Activated CD8-positive, alpha-beta memory T cell treated with anti-CD3 and anti-CD28 coated beads, Interleukin-2, amount 50 U/mL, for 1 hour (primary cell): ENCODE results near the gene ALKBH4.
"Not testable (repeated sequence)": the region's sequence is repeated elsewhere in the genome, so short reads cannot be mapped to it uniquely, and the experiment has no call there.

Source experiments
- DNase-seq: peaks from one replicate; pipeline ENCODE4 v3.0.0-alpha.2; 2020; ENCODE audit errors: extremely low read depth

ALKBH4 gene

DNA sequence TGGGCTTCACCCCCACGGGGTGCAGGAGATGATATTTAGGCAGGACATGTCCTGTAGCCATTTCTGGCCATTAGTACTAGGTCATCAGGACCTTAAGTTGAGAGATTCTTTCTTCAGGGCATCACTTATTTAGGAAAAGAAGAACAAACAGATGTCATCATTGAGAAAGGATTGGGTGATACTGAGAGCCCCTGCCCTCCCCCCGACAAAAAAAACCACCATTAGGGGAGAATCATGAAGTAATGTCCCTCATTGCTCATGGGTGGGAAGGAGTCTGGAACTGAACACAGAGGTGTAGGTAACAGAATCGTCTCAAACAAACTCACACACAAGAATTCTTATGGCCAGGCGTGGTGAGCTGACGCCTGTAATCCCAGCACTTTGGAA lies 37.7 kb downstream of the ALKBH4 start:
- no peak for DNase-seq

DNA sequence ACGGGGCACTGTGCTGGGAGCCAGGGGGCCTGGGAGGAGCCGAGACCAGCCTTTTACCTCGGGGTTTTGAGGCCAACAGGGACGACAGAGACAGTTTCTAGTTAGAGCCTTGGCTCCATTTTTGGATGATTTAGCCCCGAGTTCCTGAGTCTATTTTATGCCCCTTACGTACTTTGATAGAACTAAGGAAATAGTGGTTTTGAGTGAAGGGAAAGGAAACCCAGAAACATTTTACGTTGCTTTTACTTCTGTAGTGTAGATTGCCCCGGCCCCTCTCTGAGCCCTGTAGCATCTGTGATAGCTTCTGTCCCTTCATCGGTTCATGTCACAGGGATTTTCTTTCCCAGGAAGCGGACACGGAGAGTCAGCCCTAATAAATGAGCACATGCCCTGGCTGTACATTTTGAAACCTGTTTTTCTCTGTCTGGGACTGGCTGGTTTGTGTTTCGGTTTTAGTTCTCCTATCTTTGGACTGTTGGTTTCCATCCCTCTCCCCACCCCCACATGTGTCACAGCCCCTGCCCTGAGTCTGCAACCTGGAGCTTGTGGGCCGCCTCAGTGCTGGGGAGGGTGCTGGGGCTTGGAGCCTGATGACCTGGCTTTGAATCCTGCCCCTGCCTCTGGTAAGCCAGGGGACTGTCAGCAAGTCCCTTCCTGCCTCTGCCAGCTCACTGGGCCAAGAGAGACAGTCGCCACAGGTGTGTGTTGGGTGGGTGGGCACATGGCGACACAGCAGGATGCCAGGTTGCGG lies 38.2 kb downstream of the ALKBH4 start:
- DNase-seq, result no peak

DNA sequence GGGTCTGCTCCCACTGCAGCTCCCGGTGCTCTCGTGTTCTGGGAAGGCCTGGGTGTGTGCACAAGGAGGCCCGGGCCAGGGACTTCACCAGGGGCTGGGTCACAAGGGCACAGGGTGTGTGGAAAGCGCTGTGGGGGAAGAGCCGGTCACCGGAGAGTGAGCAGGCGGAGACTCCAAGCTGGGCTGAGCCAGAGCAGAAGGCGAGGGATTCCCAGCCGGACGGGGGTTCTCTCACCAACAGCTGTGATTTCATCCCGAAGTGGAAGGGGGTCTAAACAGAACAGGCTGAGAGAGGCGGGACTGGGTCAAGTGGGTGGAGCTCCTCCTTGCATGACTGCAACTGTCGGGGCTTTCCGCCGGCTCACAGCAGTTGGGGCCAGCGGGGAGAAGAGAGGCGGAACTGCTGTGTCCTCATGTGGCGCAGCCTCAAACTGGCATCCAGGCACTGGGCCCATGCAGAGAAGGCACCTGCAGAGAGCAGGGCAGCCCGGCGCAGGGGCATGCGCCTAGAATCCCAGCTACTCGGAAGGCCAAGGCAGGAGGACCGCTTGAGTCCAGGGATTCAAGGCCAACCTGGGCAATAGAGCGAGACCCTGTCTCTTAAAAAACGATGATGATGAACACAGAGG lies 38.9 kb downstream of the ALKBH4 start:
- DNase-seq, result peak; percentile 69

DNA sequence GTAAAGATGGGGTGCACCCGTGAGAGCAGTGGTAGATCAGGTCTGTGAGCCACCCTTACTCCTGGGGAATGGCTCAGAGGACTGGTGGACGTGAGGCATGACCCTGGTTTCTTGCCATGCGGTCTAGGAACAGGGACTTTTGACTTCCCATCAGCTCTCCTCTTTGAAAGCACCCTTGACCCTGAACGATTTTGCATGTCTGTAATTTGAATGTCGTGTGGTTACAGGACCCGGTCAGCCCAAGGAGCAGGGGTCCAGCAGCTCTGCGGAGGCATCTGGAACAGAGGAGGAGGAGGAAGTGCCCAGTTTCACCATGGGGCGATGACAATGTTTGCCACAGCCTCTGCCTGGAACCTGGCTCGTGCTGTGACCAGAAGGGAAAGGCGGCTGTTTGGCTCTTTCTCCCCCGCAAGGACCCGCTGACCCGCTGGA lies 39.9 kb downstream of the ALKBH4 start:
- DNase-seq, result no peak

DNA sequence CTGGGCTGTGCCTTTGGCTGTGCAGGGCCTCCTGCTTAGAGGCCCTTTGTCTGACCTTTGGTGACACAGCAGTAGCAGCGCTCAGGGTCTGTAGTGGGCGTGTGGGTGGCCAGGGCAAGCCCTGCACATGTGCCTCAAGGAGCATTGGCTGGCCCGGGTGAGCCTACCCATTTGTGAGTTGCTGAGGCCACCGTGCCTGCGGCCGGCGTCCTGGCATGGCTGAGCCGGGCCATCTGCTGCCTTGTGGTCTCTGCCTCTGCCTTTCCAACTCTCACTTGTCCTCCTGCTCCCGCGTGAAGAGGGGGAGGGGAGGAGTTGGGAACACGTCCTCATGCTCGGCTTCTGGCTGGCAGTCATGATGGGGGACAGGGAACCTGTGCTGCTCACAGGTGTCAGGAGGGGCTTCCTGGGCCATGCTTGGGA lies 40.5 kb downstream of the ALKBH4 start:
- no peak for DNase-seq

DNA sequence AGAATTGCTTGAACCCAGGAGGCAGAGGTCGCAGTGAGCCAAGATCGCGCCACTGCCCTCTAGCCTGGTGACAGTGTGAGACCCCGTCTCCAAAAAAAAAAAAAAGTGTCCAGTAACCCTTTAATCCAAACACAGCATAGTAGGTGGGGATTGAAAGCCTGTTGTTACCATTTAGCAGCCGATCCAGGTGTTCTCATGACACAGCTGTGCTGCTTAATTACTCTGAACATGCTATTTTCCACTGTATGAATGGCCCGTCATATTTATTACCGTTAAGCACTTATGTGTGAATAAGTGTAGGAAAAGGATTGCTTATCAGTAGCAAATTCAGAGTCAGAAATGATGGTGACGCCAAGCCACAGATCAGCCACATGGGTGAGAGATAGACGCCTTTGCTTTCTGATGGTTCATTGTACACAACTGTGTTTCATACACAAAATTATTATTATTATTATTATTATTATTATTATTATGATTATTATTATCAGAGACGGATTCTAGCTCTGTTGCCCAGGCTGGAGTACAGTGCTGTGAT lies 42.9 kb downstream of the ALKBH4 start:
- DNase-seq, result no peak

DNA sequence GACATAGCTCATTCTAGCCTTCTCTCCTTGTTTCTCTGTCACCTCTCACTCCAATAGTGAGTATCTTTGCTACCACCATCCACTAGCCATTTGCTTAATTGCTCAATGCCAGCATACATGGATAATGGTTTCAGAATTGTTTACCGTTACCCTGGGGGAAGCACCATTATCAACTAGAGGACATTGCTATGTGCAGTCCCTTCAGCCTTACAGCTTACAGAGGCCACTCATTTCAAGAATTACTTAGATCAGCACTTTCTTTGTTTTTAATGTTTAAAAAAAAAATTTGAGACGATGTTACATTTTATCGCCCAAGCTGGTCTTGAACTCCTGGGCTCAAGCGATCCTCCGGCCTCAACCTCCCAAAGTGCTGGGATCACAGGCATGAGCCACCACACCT lies 46.1 kb downstream of the ALKBH4 start:
- DNase-seq, result no peak

DNA sequence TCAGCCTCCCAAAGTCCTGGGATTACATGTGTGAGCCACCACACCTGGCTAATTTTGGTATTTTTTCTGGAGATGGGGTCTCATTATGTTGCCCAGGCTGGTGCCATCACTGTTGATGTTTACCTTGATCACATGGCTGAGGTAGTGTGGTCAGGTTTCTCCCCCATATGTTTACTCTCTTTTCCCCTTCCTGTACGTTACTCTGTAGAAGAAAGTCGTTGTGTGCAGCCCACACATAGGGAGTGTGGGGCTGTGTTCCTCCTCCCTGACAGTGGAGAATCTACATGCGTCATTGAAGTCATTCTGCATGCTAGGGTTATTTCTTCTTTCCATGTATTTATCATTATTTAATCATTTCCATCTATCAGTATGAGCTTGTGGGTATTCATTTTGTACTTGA lies 47.6 kb downstream of the ALKBH4 start:
- DNase-seq, result no peak

DNA sequence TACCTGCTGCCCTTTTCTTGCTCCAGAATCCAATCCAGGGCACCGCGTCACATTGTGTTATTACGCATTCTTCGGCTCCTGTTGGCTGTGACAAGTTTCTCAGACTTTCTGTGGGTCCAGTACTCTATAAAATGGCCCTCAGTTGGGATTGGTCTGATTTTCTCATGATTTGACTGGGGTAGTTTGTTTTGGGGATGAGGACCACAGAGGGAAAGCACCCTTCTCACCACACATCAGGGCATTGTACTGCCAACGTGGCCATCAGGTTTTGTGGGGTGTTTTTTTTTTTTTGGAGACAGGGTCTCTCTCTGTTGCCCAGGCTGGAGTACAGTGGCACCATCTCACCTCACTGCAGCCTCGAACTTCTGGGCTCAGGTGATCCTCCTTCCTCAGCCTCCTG lies 48.3 kb downstream of the ALKBH4 start:
- DNase-seq, result no peak

DNA sequence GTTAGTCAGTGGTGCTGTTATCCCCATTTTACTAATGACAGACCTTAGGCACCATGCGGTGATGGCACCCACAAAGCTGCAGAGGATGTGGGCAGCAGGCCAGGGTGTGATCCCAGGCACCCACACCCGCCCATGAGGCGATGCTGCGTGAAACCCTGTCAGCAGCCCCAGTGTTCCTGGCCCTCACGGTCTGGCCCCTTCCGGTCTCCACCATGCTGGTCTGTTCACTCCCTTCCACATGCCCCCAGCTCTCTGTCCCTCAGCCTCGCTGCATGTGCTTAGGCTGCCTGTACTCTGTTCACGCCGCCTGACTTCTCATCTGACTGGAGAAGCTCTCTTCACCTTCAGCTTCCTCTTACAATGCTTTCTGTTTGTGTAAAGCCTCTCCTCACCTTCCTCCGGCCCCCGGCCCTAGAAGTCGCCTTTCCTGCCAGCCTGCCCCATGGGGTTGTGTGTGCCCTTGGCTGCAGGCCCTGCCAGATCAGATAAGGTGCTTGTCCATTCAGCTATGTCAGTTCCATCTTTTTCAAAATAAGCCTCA lies 48.9 kb downstream of the ALKBH4 start:
- no peak for DNase-seq

DNA sequence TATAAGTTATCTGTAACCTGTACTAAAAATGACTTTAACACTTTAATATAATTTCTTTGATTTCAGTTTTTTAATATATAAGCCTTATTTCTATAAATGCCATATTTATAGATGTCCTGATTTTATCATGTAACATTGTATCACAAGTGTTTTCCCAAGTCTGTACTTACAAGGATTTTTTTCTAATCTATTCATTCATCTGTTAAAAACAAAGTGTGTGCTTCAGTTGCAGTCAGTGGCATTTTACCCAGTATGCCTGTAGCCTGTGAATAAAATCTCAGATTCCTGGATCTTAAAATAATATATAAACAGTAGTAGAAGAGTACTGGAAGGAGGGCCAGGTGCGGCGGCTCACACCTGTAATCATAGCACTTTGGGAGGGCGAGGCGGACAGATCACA lies 51.1 kb downstream of the ALKBH4 start:
- no peak for DNase-seq

DNA sequence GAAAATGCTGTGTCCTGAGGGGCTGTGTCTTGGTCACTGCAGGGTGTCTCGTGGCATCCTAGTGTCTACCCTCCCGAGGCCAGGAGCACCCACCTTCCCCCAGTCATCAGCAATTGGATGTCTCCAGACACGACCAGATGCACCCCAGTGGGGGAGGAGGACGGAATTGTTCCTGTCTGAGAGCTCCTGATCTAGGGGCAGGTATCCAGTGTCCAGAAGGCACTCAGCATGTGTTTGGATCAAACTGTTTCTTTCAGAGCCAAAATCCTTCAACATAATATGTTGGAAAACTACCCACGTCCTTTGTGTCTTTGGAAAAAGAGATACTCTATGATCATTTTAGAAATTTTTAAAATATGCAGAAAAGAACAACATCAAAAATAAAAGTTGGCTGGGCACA lies 51.6 kb downstream of the ALKBH4 start:
- no peak for DNase-seq

DNA sequence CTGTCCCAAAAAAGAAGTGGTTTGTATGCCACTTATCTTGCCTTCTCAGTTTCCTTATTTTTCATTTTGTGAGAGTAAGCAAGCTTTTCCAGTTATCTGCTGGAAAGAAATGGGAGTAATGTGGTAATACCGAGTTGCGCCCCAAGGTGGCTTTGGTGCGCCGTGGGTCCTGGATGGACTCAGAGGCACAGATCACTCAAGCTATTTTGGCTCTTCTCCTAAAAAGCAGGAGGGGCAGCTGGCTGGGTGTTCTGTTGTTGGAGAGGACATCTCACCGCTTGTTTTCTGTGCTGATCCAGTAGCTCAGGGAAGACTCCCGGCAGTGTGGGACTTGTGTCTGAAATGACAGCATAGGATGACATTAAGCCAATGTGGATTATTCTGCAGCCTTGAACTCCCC lies 52.1 kb downstream of the ALKBH4 start:
- no peak for DNase-seq

DNA sequence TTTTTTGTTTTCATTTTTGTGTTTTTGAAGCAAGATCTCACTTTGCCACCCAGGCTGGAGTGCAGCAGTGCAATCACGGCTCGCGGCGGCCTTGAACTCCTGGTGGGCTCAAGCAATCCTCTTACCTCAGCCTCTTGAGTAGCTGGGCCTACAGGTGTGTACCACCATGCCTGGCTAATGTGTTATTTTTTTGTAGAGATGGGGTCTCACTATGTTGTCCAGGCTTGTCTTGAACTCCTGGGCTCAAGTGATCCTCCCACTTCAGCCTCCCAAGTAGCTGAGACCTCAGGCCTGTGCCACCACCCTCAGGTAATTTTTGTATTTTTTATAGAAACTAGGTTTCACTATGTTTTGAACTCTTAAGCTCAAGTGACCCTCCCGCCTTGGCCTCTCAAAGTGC lies 53.7 kb downstream of the ALKBH4 start:
- no peak for DNase-seq

DNA sequence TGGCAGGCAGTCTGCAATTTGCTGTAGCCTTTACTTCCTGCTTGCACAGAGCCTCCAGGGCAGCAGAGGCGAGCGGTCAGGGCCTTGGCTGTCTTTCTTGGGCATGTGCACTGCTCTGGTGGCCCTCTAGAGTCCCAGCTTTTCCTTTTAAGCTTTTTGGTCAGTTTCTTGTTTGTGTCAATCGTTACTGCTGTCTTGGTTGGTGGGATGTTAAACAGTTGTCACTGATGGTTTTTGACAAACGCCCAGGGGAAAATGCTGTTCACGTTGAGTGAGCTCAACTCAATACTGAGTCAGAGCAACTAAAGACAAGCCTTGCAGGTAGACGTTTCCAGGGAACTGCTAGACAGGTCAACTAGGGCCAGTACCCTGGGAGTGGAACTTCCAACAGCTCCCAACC lies 54.5 kb downstream of the ALKBH4 start:
- DNase-seq, result no peak

DNA sequence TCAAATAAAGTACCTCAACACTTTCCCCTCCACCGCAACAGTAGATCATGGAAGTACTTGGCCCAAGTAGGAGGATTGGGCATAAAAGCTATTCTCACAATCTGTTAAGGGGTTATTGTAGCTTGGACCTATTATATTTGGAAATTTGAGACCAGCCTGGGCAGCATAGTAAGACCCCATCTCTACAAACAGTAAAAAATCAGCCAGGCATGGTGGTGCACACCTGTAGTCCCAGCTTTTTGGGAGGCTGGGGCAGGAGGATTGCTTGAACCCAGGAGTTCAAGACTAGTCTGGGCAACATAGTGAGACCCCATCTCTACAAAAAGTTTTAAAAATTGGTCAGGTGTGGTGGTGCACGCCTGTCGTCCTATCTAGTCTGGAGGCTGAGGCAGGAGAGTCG lies 55.3 kb downstream of the ALKBH4 start:
- DNase-seq, result no peak

DNA sequence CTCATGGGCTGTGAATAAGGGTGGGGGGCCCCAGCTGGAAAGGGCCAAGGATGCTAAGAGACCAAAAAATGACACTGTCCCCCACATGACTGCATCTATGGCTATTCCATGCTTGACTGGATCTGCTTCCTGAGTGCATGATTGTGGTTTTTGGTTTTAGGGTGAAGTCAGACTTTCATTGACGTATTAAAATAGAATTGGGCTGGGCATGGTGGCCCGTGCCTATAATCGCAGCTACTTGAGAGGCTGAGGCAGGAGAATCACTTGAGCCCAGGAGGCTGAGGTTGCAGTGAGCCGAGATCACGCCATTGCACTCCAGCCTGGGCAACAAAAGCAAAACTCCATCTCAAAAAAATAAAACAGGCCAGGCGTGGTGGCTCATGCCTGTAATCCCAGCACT lies 56.1 kb downstream of the ALKBH4 start:
- DNase-seq, result not testable (repeated sequence)

DNA sequence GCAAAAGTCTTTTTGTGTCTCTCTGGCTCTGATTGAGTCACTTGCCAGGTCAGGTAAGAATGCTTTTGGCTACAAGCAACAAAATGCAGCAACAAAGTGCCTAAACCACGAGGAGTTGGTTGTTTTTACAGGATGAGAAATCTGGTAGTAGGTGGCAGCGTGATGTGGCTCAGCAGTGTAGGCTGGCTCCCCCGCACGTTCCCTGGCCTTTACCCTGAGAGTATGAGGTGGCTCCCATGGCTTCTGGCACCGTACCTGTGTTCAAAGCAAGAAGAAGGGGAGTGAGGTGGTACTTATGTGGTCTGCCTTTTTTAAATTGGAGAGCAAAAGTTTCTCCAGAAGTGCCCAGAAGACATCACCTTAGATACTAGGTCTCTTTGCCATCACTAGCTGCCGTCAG lies 56.8 kb downstream of the ALKBH4 start:
- no peak for DNase-seq
